BLaER1 treated with 17β-estradiol and CSF1 and Interleukin-3, amounts not matched to agents 10 nM and 100 nM (cell line): ENCODE measurements around the gene H3-3A.

ENCODE experiments used
- H3K27ac ChIP-seq, 11 experiments: shearing (Covaris generic); formaldehyde crosslinking; 2 replicates each; pipeline ENCODE4 v1.8.1; 2022
- H3K27me3 ChIP-seq, 11 experiments: shearing (Covaris generic); formaldehyde crosslinking; 2 replicates each; pipeline ENCODE4 v1.8.1; 2022
- H3K36me3 ChIP-seq, 11 experiments: shearing (Covaris generic); formaldehyde crosslinking; 2 replicates each; pipeline ENCODE4 v1.8.1; 2022
- H3K4me1 ChIP-seq, 10 experiments: shearing (Covaris generic); formaldehyde crosslinking; 2 replicates each; pipeline ENCODE4 v1.8.1; 2022
- H3K4me2 ChIP-seq, 11 experiments: shearing (Covaris generic); formaldehyde crosslinking; 2 replicates each; pipeline ENCODE4 v1.8.1; 2022
- H3K4me3 ChIP-seq, 10 experiments: shearing (Covaris generic); formaldehyde crosslinking; 2 replicates each; pipeline ENCODE4 v1.8.1; 2022
- H3K9ac ChIP-seq, 11 experiments: shearing (Covaris generic); formaldehyde crosslinking; 2 replicates each; pipeline ENCODE4 v1.8.1; 2022
- H3K9me3 ChIP-seq, 11 experiments: shearing (Covaris generic); formaldehyde crosslinking; replicated peaks in 1 of 11; 2 replicates each; pipeline ENCODE4 v1.8.1; 2022
- H4K20me1 ChIP-seq, 11 experiments: shearing (Covaris generic); formaldehyde crosslinking; 2 replicates each; pipeline ENCODE4 v1.8.1; 2022
- Cebpa-rat ChIP-seq, 11 experiments: shearing (Covaris generic); IDR thresholded peaks; 2 replicates each; pipeline ENCODE4 v1.8.1; 2022

The H3-3A gene

GRCh38 chr1:226061068-226061840 lies 1.3 kb upstream of the H3-3A start:
- Histone ChIP-seq H3K4me3 (peak overlapping the region; percentile 72 to 99 (median 82)), H3K4me2 (peak overlapping the region; percentile 78 to 95 (median 87)), H3K36me3 (peaks cover 12 to 32% (median 22%) of the 10 kb centered on the region in 11 experiments), H3K27ac (peak overlapping the region; percentile 91 to 100 (median 99)), H3K27me3 (no peaks in the 10 kb centered on the region), H3K4me1 (peaks cover 22 to 30% (median 29%) of the 10 kb centered on the region in 10 experiments), H3K9me3 (no peaks in the 10 kb centered on the region), H3K9ac (peak overlapping the region; percentile 94 to 100 (median 99)), H4K20me1 (peaks cover 25 to 36% (median 32%) of the 10 kb centered on the region in 11 experiments)
- no peak for TF ChIP-seq Cebpa-rat (IDR thresholded peaks at IDR 0.05)

DNA sequence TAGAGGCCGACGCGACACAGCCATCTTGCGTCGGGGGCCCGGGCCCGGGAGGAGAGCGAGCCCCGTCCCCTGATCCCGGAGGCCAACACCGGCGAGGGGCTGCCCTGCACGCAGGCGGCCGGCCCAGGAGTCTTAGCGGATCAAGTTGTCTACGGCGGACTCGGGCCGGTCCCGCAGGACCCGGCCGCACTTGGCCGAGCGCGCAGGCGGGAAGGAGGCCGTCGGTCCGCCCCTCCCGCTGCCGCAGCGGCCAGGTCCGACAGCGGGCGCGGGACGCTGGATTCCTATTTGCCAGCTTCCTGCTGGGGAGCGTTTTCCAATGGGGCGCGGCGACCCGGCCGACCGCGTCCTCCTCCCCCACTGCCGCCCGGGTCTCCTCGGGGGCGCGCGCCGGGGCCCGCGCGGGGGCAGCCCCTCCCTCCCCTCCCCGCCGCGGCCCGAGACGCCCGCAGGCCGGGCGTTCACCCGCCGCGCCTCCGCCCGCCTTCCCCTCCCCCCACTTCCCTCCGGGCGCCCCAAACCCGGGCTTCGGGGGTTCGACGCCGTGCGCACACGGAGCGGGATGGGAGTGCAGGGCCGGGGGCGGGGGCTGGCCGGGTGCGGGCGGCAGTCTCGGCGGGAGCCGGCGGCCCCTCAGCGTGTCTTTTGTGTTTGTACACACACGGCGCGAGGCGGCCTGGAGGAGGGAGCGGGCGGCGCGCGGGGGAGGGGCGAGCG lies 517 bp upstream of the H3-3A start:
- H3K27ac ChIP-seq, result peak overlapping the region; percentile 91 to 100 (median 99)
- H3K9ac ChIP-seq, result peak overlapping the region; percentile 94 to 100 (median 99)
- H3K4me3 ChIP-seq, result peak overlapping the region; percentile 72 to 99 (median 82)
- H3K4me2 ChIP-seq, result peak overlapping the region; percentile 78 to 95 (median 87)
- H4K20me1 ChIP-seq, result peaks cover 32 to 44% (median 39%) of the 10 kb centered on the region in 11 experiments
- H3K4me1 ChIP-seq, result peaks cover 29 to 38% (median 34%) of the 10 kb centered on the region in 10 experiments
- no peak for TF ChIP-seq Cebpa-rat (IDR thresholded peaks at IDR 0.05)
- no peaks in the 10 kb centered on the region for H3K27me3 ChIP-seq
- H3K36me3 ChIP-seq, result peaks cover 19 to 39% (median 29%) of the 10 kb centered on the region in 11 experiments
- H3K9me3 ChIP-seq, result no peaks in the 10 kb centered on the region

DNA sequence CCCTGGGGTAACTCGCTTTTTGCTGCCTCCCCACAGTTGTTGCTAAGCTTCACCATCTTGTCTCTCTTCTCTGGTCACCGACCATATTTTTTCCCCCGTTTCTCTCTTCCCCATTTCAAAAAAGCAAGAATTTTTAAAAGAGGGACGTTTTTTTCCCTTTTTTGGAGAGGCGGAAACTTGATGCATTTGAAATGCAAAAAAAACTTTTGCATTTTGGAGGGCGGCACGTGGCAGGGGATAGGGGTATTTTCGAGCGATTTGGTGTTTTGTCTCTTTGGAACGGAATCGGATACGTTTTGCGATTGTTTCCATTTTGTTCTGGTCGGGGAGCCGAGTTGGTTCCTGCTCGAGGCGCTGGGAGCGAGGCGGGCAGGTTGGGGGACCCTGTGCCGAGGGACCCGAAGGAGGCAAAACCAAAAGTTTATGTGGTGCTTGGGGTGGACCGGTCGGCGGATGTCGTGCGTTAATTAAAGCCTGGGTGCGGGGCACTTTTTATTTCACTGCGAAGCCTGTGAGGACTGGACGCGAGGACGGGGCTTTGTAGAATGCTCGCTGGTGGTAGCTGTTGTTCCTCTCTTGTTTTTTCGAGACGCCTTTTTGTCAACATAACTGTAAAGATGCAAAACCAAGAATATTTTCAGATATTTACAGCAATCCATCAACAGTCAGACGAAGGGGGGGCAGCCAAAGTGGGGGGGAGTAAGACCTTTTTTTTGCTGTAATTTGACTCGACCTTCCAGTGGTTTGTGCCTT lies 884 bp downstream of the H3-3A start:
- no peaks in the 10 kb centered on the region for H3K9me3 ChIP-seq
- no peaks in the 10 kb centered on the region for H3K27me3 ChIP-seq
- peaks cover 46 to 58% (median 53%) of the 10 kb centered on the region in 11 experiments for H4K20me1 ChIP-seq
- H3K4me3 ChIP-seq, result peak overlapping the region; percentile 72 to 99 (median 84)
- peaks cover 33 to 49% (median 39%) of the 10 kb centered on the region in 11 experiments for H3K36me3 ChIP-seq
- H3K9ac ChIP-seq, result peak overlapping the region; percentile 98 to 100 (median 99)
- TF ChIP-seq Cebpa-rat (IDR thresholded peaks at IDR 0.05), result no peak
- peaks cover 34 to 42% (median 39%) of the 10 kb centered on the region in 10 experiments for H3K4me1 ChIP-seq
- peak overlapping the region; percentile 38 to 98 (median 82) for H3K4me2 ChIP-seq
- peak overlapping the region; percentile 97 to 100 (median 99) for H3K27ac ChIP-seq

DNA sequence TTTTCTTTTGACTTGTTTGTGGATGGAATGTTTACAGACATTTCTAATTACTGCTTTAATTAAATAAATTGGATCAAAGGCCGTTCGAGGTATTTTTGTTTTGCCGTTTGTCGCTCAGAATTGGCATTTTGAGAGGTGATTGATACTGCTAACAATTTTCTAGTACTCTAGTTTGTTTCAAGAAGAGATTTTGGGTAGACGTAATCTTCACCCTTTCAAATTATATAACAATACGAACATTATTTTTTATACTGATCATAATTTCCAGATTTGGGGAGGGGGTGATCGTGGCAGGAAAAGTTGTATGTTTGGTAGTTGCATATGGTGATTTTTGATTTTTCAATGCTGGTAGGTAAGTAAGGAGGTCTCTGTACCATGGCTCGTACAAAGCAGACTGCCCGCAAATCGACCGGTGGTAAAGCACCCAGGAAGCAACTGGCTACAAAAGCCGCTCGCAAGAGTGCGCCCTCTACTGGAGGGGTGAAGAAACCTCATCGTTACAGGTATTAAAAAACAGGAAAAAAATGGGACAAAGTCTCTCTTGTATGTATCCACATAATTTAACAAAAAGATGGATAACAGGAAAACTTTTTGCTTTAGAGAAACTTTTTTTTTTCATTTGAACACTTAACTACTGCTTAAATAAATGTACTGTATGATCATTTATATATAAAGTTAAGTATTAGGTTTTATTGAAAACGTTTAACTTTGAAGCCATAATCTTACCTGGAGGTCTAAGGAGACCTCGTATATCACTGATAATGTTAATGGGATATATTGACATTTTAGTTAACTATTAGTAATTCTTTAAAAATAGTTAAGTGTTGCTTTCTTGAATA lies 1.7 kb downstream of the H3-3A start:
- peaks cover 41 to 49% (median 43%) of the 10 kb centered on the region in 11 experiments for H3K36me3 ChIP-seq
- H4K20me1 ChIP-seq, result peaks cover 54 to 66% (median 61%) of the 10 kb centered on the region in 11 experiments
- H3K4me1 ChIP-seq, result peaks cover 34 to 42% (median 39%) of the 10 kb centered on the region in 10 experiments
- TF ChIP-seq Cebpa-rat (IDR thresholded peaks at IDR 0.05), result no peak
- peak overlapping the region; percentile 97 to 100 (median 99) for H3K27ac ChIP-seq
- no peaks in the 10 kb centered on the region for H3K27me3 ChIP-seq
- H3K4me2 ChIP-seq, result peak overlapping the region; percentile 82 to 98 (median 88)
- no peaks in the 10 kb centered on the region for H3K9me3 ChIP-seq
- H3K9ac ChIP-seq, result peak overlapping the region; percentile 98 to 100 (median 99)
- peak overlapping the region; percentile 72 to 99 (median 84) for H3K4me3 ChIP-seq

DNA sequence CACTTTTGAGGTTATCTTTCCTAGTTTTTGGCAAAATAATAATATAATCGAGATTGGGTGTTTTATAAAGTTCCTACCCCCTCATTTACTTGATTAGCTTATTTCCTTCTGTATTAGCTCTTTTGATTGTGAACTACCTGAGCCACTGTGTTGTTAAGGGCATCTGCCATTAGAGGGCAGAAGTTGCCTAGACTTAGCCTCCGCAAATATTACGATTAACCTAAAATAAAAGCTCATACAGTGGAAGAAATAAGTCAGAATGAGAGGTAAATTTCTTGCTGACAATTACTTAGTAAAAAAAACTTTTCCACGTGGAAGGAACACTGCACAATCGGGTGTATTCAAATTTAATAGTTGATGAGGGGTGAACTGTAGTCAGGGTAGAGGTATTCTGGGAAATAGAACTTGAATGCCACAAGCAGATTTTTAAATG lies 2.3 kb downstream of the H3-3A start:
- H3K9me3 ChIP-seq, result no peaks in the 10 kb centered on the region
- H3K4me1 ChIP-seq, result peaks cover 34 to 42% (median 39%) of the 10 kb centered on the region in 10 experiments
- peak overlapping the region; percentile 72 to 99 (median 84) for H3K4me3 ChIP-seq
- peaks cover 61 to 72% (median 67%) of the 10 kb centered on the region in 11 experiments for H4K20me1 ChIP-seq
- peak overlapping the region; percentile 82 to 98 (median 88) for H3K4me2 ChIP-seq
- no peak for TF ChIP-seq Cebpa-rat (IDR thresholded peaks at IDR 0.05)
- no peaks in the 10 kb centered on the region for H3K27me3 ChIP-seq
- H3K36me3 ChIP-seq, result peaks cover 47 to 51% (median 49%) of the 10 kb centered on the region in 11 experiments
- peak overlapping the region in 2 of 11 experiments; percentile 99 to 100; a peak in 4 of 22 replicates for H3K27ac ChIP-seq
- H3K9ac ChIP-seq, result peak overlapping the region; percentile 40 to 100 (median 60); a peak in 21 of 22 replicates

GRCh38 chr1:226066415-226067078 lies 4.0 kb downstream of the H3-3A start:
- H3K9ac ChIP-seq, result peak overlapping the region in 6 of 11 experiments; percentile 6 to 99 (median 46); a peak in 3 of 22 replicates
- H3K4me1 ChIP-seq, result peaks cover 19 to 28% (median 25%) of the 10 kb centered on the region in 10 experiments

GRCh38 chr1:226069811-226070489 lies 7.4 kb downstream of the H3-3A start:
- Histone ChIP-seq H3K36me3 (peaks cover 92 to 96% (median 95%) of the 10 kb centered on the region in 11 experiments), H3K4me3 (no peak overlapping the region), H3K4me1 (peaks cover 19 to 28% (median 24%) of the 10 kb centered on the region in 10 experiments), H3K27me3 (no peaks in the 10 kb centered on the region), H4K20me1 (peaks cover 82 to 97% (median 94%) of the 10 kb centered on the region in 11 experiments), H3K9ac (no peak overlapping the region), H3K4me2 (no peak overlapping the region), H3K27ac (no peak overlapping the region), H3K9me3 (no peaks in the 10 kb centered on the region)
- no peak for TF ChIP-seq Cebpa-rat (IDR thresholded peaks at IDR 0.05)

More at GRCh38 chr1:226066415-226067078, 4.0 kb downstream of the H3-3A start:
- Histone ChIP-seq H3K27ac (no peak overlapping the region), H4K20me1 (peaks cover 75 to 87% (median 82%) of the 10 kb centered on the region in 11 experiments), H3K9me3 (no peaks in the 10 kb centered on the region), H3K36me3 (peaks cover 62 to 66% (median 63%) of the 10 kb centered on the region in 11 experiments), H3K27me3 (no peaks in the 10 kb centered on the region), H3K4me3 (peak overlapping the region in 1 of 10 experiments; percentile 82; a peak in 1 of 20 replicates), H3K4me2 (peak overlapping the region; percentile 82 to 98 (median 88))
- no peak for TF ChIP-seq Cebpa-rat (IDR thresholded peaks at IDR 0.05)
